HCT116 (cell line): ENCODE results near the gene EPHA1. TPM values are rescaled to one million over a fixed set of nuclear protein-coding genes. Genes with fewer than 3 reads are reported as not detected.

Source experiments
- ATAC-seq: fragments of 200-7000 bp; cut with Tn5 transposase; 2 replicates; pipeline ENCODE4 v1.9.1; 2020; ENCODE audit warnings: mild to moderate bottlenecking, moderate library complexity
- BruUV-seq: library from RNA; stranded (reverse); fragments of 400-500 nt; replicated peaks from 2 replicates; lab custom pipeline; 2021; lab: Mats Ljungman, UMichigan
- CTCF ChIA-PET: fragments of 300-600 bp; sonication (Branson Sonifier 250); formaldehyde crosslinking; loops from one replicate; lab custom pipeline; 2021; ENCODE audit warnings: antibody characterized with exemption; lab: Charles Lee
- POLR2A ChIA-PET: fragments of 300-600, 350-600 bp; sonication (Branson Sonifier 250); formaldehyde crosslinking; loops from one replicate; lab custom pipeline; 2021; ENCODE audit warnings: antibody characterized with exemption; lab: Charles Lee
- RAD21 ChIA-PET, 2 experiments: fragments of 300-600 bp; sonication (Branson Sonifier 250); formaldehyde crosslinking; loops; one replicate each; lab custom pipeline; 2023; ENCODE audit warnings: low total read pairs in 2 of 2; ENCODE audit not compliant: uncharacterized antibody in 2 of 2, unreplicated experiment in 2 of 2, low non-redundant PET in 1 of 2; lab: Charles Lee
- DNase-seq: peaks from one replicate; pipeline ENCODE4 v3.0.0-alpha.2; 2010; ENCODE audit warnings: low read depth, low spot score
- H2AFZ ChIP-seq: fragments of 200-600 bp; shearing (Covaris generic), sonication (generic); 2 replicates; pipeline ENCODE4 v1.6.1; 2017; ENCODE audit warnings: low read depth, mixed run types, mixed read lengths, antibody characterized with exemption, low read length; ENCODE audit not compliant: poor library complexity, severe bottlenecking
- H3K27ac ChIP-seq: 2 replicates; pipeline ENCODE4 v1.5.1; 2012; ENCODE audit warnings: low read depth, low read length
- H3K27me3 ChIP-seq: fragments of 200-600 bp; sonication (generic); 2 replicates; pipeline ENCODE4 v1.6.1; 2016; ENCODE audit warnings: mixed run types, low read length, mixed read lengths; ENCODE audit not compliant: insufficient read depth
- H3K36me3 ChIP-seq, 2 experiments: fragments of 200-500 bp in 1 of 2; fragments of 200-600 bp in 1 of 2; sonication (Bioruptor generic) in 1 of 2; sonication (generic) in 1 of 2; 2 replicates each; pipeline versions ENCODE4 v1.5.1 to v1.6.1; 2014 to 2016; ENCODE audit warnings: low read length in 2 of 2, inconsistent platforms in 1 of 2, mixed read lengths in 1 of 2, mixed run types in 1 of 2; ENCODE audit not compliant: insufficient read depth in 2 of 2, control insufficient read depth in 1 of 2
- H3K4me1 ChIP-seq, 2 experiments: fragments of 200-600 bp in 1 of 2; sonication (generic) in 1 of 2; 2 replicates each; pipeline versions ENCODE4 v1.5.1 to v1.6.1; 2012 to 2017; ENCODE audit warnings: low read length in 2 of 2, inconsistent platforms in 1 of 2, mild to moderate bottlenecking in 1 of 2, mixed read lengths in 1 of 2, mixed run types in 1 of 2, moderate library complexity in 1 of 2; ENCODE audit not compliant: insufficient read depth in 2 of 2, control insufficient read depth in 1 of 2
- H3K4me2 ChIP-seq: fragments of 200-600 bp; sonication (generic); 2 replicates; pipeline ENCODE4 v1.6.1; 2017; ENCODE audit warnings: mixed run types, low read length, mixed read lengths
- H3K4me3 ChIP-seq, 2 experiments: fragments of 200-600 bp in 1 of 2; sonication (generic) in 1 of 2; replicated peaks in 1 of 2; 2 replicates each; pipeline ENCODE4 v1.5.1; 2011 to 2016; ENCODE audit warnings: low read length in 2 of 2, control low read depth in 1 of 2, low read depth in 1 of 2, mild to moderate bottlenecking in 1 of 2, mixed read lengths in 1 of 2, mixed run types in 1 of 2
- H3K79me2 ChIP-seq: fragments of 200-600 bp; sonication (generic); 2 replicates; pipeline ENCODE4 v1.6.1; 2017; ENCODE audit warnings: mild to moderate bottlenecking, mixed run types, low read length, moderate library complexity, mixed read lengths; ENCODE audit not compliant: insufficient read depth
- H3K9ac ChIP-seq: fragments of 200-600 bp; sonication (generic); 2 replicates; pipeline ENCODE4 v1.6.1; 2016; ENCODE audit warnings: low read length, mixed read lengths
- H3K9me2 ChIP-seq: fragments of 200-600 bp; sonication (generic), shearing (Covaris generic); 2 replicates; pipeline ENCODE4 v1.6.1; 2017; ENCODE audit warnings: mixed run types, mild to moderate bottlenecking, moderate library complexity; ENCODE audit not compliant: insufficient read depth
- H3K9me3 ChIP-seq, 2 experiments: fragments of 200-500 bp in 1 of 2; fragments of 200-600 bp in 1 of 2; sonication (Bioruptor generic) in 1 of 2; sonication (generic) in 1 of 2; 2 replicates each; pipeline ENCODE4 v1.6.1; 2014 to 2017; ENCODE audit warnings: low read length in 2 of 2, mixed read lengths in 2 of 2, inconsistent platforms in 1 of 2, low read depth in 1 of 2, mild to moderate bottlenecking in 1 of 2, mixed run types in 1 of 2, moderate library complexity in 1 of 2; ENCODE audit not compliant: control insufficient read depth in 1 of 2, insufficient read depth in 1 of 2
- H4K20me1 ChIP-seq: fragments of 200-600 bp; sonication (generic), shearing (Covaris generic); 2 replicates; pipeline ENCODE4 v1.6.1; 2017; ENCODE audit warnings: mixed run types, mild to moderate bottlenecking, moderate library complexity; ENCODE audit not compliant: insufficient read depth
- POLR2AphosphoS5 ChIP-seq: IDR thresholded peaks from 2 replicates; pipeline ENCODE4 v1.6.1; 2011; ENCODE audit warnings: mild to moderate bottlenecking, low read depth, low read length, moderate library complexity
- SIN3A ChIP-seq: IDR thresholded peaks from 2 replicates; pipeline ENCODE4 v1.6.1; 2012; ENCODE audit warnings: low read depth
- ZBTB33 ChIP-seq: IDR thresholded peaks from 2 replicates; pipeline ENCODE4 v1.6.1; 2011; ENCODE audit warnings: mild to moderate bottlenecking, low read length, moderate library complexity; ENCODE audit not compliant: insufficient replicate concordance; ENCODE audit errors: extremely low read depth
- intact Hi-C: fragments of 100-400 bp; cut with micrococcal nuclease; formaldehyde crosslinking; loops from 2 replicates; pipeline ENCODE4 v1.10.0; 2022
- total RNA-seq: library from RNA; stranded (reverse); gene quantifications from one replicate; pipeline ENCODE4 v1.2.1, GENCODE V29; 2021; ENCODE audit not compliant: unreplicated experiment

Gene EPHA1
- total RNA-seq, 1 experiment from 2014 or later, result 29.9 TPM

GRCh38 chr7:143439866-143440265, 31.2 kb upstream of the EPHA1 start:
- TF ChIP-seq SIN3A, result no peak
- H3K36me3 ChIP-seq, result no peaks in the 10 kb centered on the region
- intact Hi-C loops, result no loop called here
- H3K9ac ChIP-seq, result no peak overlapping the region
- ChIA-PET RAD21 (no interaction called here), POLR2A (no interaction called here), CTCF (no interaction called here)
- H3K9me2 ChIP-seq, result no peaks in the 10 kb centered on the region
- no peaks in the 10 kb centered on the region for H3K9me3 ChIP-seq
- no peak for DNase-seq
- H3K4me3 ChIP-seq, result no peak overlapping the region
- no peak overlapping the region for H2AFZ ChIP-seq
- H3K4me2 ChIP-seq, result no peak overlapping the region
- no peaks in the 10 kb centered on the region for H3K79me2 ChIP-seq
- no peak overlapping the region for H3K27ac ChIP-seq
- no peaks in the 10 kb centered on the region for H3K27me3 ChIP-seq
- H3K4me1 ChIP-seq, result no peaks in the 10 kb centered on the region
- ATAC-seq, result no peak
- no peaks in the 10 kb centered on the region for H4K20me1 ChIP-seq
- BruUV-seq, result no TSS peak

- no peak for ATAC-seq
- RAD21 ChIA-PET, result no interaction called here
- intact Hi-C loops, result no loop called here
- Histone ChIP-seq H3K9me2 (no peaks in the 10 kb centered on the region), H3K9ac (no peak overlapping the region), H3K4me2 (no peak overlapping the region), H3K4me3 (no peak overlapping the region), H3K9me3 (no peaks in the 10 kb centered on the region), H3K27ac (no peak overlapping the region), H3K27me3 (no peaks in the 10 kb centered on the region), H4K20me1 (no peaks in the 10 kb centered on the region), H3K4me1 (no peaks in the 10 kb centered on the region), H3K36me3 (no peaks in the 10 kb centered on the region), H2AFZ (no peak overlapping the region), H3K79me2 (no peaks in the 10 kb centered on the region)
- BruUV-seq, result no TSS peak
- CTCF ChIA-PET, result no interaction called here
- POLR2A ChIA-PET, result no interaction called here
- no peak for DNase-seq
- TF ChIP-seq ZBTB33 (no peak), POLR2AphosphoS5 (no peak)
- TF ChIP-seq, all 23 proteins: peak for 0
Measured at GRCh38 chr7:143437578-143437977, 28.9 kb upstream of the EPHA1 start.
